ENCODE results near the gene ANGPTL8. TPM values are rescaled to one million over a fixed set of nuclear protein-coding genes. Genes with fewer than 3 reads are reported as not detected.

Gene ANGPTL8
- total and polyA plus RNA-seq, 9 of the 15 experiments (the other 6 are each of a cell fraction or from before 2014, with no cell fraction given): not detected

- TF ChIP-seq ZBTB49 (CRISPR knock-in tag; IDR thresholded peaks at IDR 0.05; ENCODE audit: borderline replicate concordance) (no peak), RBM25 (IDR thresholded peaks at IDR 0.05; ENCODE audit: low read depth, low read length, severe bottlenecking) (peak; percentile 25), FOS (IDR thresholded peaks at IDR 0.05; ENCODE audit: extremely low read depth, insufficient read length) (no peak), NFE2 (IDR thresholded peaks at IDR 0.05; ENCODE audit: low read depth) (no peak), ZNF263 (CRISPR knock-in tag; IDR thresholded peaks at IDR 0.05; ENCODE audit: borderline replicate concordance) (peak; percentile 84), ZNF740 (CRISPR knock-in tag; IDR thresholded peaks at IDR 0.05) (no peak), ZNF740 (tag; IDR thresholded peaks at IDR 0.05) (no peak), ZFP36 (IDR thresholded peaks at IDR 0.05; ENCODE audit: low read depth, low read length, partially characterized antibody) (peak; percentile 96), CBX5 (IDR thresholded peaks at IDR 0.05; ENCODE audit: borderline replicate concordance, low read depth) (no peak), PTBP1 (IDR thresholded peaks at IDR 0.05; ENCODE audit: low read depth, low read length) (0 out of 2 replicates have a peak, but pooled peaks have one; percentile 29)
Observed at GRCh38 chr19:11204076-11204602, 35.3 kb upstream of the ANGPTL8 start (continued).

All from K562 (cell line).